GM12878 (cell line): ENCODE measurements around the gene KIN. TPM values are rescaled to one million over a fixed set of nuclear protein-coding genes. Genes with fewer than 3 reads are reported as not detected.
A peak's percentile ranks its signal among the peaks of the same experiment; 100 is the strongest.

Experiments used
- CHD1 ChIP-seq: IDR thresholded peaks from 2 replicates; pipeline ENCODE4 v1.6.1; 2012; ENCODE audit warnings: low read depth, low read length, improper control_type of control experiment
- GATAD2B ChIP-seq: fragments of 450-650 bp; conservative IDR thresholded peaks from 2 replicates; pipeline ENCODE4 v1.6.1; 2017; ENCODE audit warnings: low read depth, mild to moderate bottlenecking, moderate library complexity
- NFYA ChIP-seq: IDR thresholded peaks from 2 replicates; pipeline ENCODE4 v1.6.1; 2011; ENCODE audit warnings: low read depth, mild to moderate bottlenecking, low read length, improper control_type of control experiment, borderline replicate concordance
- PAX8 ChIP-seq: fragments of 450-650 bp; IDR thresholded peaks from 2 replicates; pipeline ENCODE4 v1.6.1; 2017; ENCODE audit warnings: mild to moderate bottlenecking, moderate library complexity
- SMAD1 ChIP-seq: fragments of 450-650 bp; IDR thresholded peaks from 2 replicates; pipeline ENCODE4 v1.6.1; 2018; ENCODE audit warnings: mild to moderate bottlenecking, low read depth; ENCODE audit not compliant: partially characterized antibody
- SPI1 ChIP-seq: IDR thresholded peaks from 2 replicates; pipeline ENCODE4 v1.6.1; 2011; ENCODE audit warnings: low read depth, mild to moderate bottlenecking, low read length, moderate library complexity, borderline replicate concordance; ENCODE audit not compliant: insufficient read depth
- SREBF1 ChIP-seq: IDR thresholded peaks from 2 replicates; pipeline ENCODE4 v1.6.1; 2012; ENCODE audit warnings: mild to moderate bottlenecking, low read length
- TBL1XR1 ChIP-seq: IDR thresholded peaks from 2 replicates; pipeline ENCODE4 v1.6.1; 2012; ENCODE audit warnings: low read depth, low read length, improper control_type of control experiment
- ZBED1 ChIP-seq: IDR thresholded peaks from 2 replicates; pipeline ENCODE4 v1.6.1; 2016; ENCODE audit warnings: borderline replicate concordance
- polyA plus RNA-seq, 11 experiments: library from polyadenylated mRNA; depleted of rRNA in 4 of 11; unstranded in 6 of 11; stranded (reverse) in 5 of 11; fragments of >200 nt; fragmentation: Nextera tagmentation in 4 of 11; fragmentation: Illumina TruSeq in 1 of 11; extraction: Ambion mirVana in 4 of 11; extraction: Trizol in 1 of 11; gene quantifications; 1 replicate in 1 of 11; 2 replicates in 10 of 11; pipeline versions ENCODE4 v1.2.1 to v1.2.3, GENCODE V29; 2011 to 2016; ENCODE audit warnings: inconsistent platforms in 2 of 11, missing spikeins in 2 of 11, low read depth in 1 of 11
- total RNA-seq, 4 experiments: library from RNA; depleted of rRNA in 3 of 4; stranded (reverse); fragments of >200 nt in 3 of 4; fragmentation: Illumina TruSeq in 1 of 4; extraction: Trizol in 1 of 4; gene quantifications; 2 replicates each; pipeline versions ENCODE4 v1.2.1 to v1.2.3, GENCODE V29; 2013 to 2021
- TF ChIP-seq, protein P1 (sequence below): fragments of 450-650 bp; IDR thresholded peaks from 2 replicates; pipeline ENCODE4 v1.6.1; 2016; ENCODE audit warnings: mild to moderate bottlenecking, moderate library complexity, borderline replicate concordance
- TF ChIP-seq, protein P2 (sequence below): fragments of 450-650 bp; IDR thresholded peaks from 2 replicates; pipeline ENCODE4 v1.6.1; 2017; ENCODE audit warnings: antibody characterized with exemption, mild to moderate bottlenecking, moderate library complexity
- TF ChIP-seq, protein P3 (sequence below): fragments of 150-350 bp; IDR thresholded peaks from 2 replicates; pipeline ENCODE4 v1.6.1; 2016; ENCODE audit warnings: low read depth, low read length
- TF ChIP-seq, protein P4 (sequence below): fragments of 450-650 bp; formaldehyde crosslinking; IDR thresholded peaks from 2 replicates; pipeline ENCODE4 v1.5.0; 2022; ENCODE audit warnings: mild to moderate bottlenecking, missing genetic modification characterization
- TF ChIP-seq, protein P5 (sequence below): fragments of 450-650 bp; conservative IDR thresholded peaks from 2 replicates; pipeline ENCODE4 v1.6.1; 2017; ENCODE audit warnings: mild to moderate bottlenecking, moderate library complexity

The KIN gene
- total and polyA plus RNA-seq, 10 of the 15 experiments (the other 5 are each of a cell fraction or from before 2014, with no cell fraction given), result 6.8 to 33.2 (median 11.3) TPM

DNA sequence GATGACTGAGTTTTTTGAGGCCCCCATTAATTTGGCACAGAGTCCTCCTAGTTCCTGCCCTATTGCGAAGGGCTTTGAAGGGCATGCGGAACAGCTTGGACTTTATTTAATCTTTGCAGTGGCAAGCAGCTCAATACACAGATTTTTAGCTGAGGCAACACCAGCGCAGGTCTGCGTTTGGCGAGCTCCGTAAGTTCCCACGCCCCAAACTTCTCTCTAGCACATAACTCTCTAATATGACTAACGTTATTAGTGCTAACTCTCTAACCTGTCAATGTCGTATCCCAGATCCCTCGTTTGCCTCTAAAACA is 30.1 kb upstream of the KIN start (continued):
- TF ChIP-seq, protein P1, sequence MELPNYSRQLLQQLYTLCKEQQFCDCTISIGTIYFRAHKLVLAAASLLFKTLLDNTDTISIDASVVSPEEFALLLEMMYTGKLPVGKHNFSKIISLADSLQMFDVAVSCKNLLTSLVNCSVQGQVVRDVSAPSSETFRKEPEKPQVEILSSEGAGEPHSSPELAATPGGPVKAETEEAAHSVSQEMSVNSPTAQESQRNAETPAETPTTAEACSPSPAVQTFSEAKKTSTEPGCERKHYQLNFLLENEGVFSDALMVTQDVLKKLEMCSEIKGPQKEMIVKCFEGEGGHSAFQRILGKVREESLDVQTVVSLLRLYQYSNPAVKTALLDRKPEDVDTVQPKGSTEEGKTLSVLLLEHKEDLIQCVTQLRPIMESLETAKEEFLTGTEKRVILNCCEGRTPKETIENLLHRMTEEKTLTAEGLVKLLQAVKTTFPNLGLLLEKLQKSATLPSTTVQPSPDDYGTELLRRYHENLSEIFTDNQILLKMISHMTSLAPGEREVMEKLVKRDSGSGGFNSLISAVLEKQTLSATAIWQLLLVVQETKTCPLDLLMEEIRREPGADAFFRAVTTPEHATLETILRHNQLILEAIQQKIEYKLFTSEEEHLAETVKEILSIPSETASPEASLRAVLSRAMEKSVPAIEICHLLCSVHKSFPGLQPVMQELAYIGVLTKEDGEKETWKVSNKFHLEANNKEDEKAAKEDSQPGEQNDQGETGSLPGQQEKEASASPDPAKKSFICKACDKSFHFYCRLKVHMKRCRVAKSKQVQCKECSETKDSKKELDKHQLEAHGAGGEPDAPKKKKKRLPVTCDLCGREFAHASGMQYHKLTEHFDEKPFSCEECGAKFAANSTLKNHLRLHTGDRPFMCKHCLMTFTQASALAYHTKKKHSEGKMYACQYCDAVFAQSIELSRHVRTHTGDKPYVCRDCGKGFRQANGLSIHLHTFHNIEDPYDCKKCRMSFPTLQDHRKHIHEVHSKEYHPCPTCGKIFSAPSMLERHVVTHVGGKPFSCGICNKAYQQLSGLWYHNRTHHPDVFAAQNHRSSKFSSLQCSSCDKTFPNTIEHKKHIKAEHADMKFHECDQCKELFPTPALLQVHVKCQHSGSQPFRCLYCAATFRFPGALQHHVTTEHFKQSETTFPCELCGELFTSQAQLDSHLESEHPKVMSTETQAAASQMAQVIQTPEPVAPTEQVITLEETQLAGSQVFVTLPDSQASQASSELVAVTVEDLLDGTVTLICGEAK, result 0 out of 2 replicates have a peak, but pooled peaks have one; percentile 43
- TF ChIP-seq CHD1, result no peak
- TF ChIP-seq, protein P2, sequence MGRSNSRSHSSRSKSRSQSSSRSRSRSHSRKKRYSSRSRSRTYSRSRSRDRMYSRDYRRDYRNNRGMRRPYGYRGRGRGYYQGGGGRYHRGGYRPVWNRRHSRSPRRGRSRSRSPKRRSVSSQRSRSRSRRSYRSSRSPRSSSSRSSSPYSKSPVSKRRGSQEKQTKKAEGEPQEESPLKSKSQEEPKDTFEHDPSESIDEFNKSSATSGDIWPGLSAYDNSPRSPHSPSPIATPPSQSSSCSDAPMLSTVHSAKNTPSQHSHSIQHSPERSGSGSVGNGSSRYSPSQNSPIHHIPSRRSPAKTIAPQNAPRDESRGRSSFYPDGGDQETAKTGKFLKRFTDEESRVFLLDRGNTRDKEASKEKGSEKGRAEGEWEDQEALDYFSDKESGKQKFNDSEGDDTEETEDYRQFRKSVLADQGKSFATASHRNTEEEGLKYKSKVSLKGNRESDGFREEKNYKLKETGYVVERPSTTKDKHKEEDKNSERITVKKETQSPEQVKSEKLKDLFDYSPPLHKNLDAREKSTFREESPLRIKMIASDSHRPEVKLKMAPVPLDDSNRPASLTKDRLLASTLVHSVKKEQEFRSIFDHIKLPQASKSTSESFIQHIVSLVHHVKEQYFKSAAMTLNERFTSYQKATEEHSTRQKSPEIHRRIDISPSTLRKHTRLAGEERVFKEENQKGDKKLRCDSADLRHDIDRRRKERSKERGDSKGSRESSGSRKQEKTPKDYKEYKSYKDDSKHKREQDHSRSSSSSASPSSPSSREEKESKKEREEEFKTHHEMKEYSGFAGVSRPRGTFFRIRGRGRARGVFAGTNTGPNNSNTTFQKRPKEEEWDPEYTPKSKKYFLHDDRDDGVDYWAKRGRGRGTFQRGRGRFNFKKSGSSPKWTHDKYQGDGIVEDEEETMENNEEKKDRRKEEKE, result no peak
- TF ChIP-seq TBL1XR1, result no peak
- TF ChIP-seq, protein P3, sequence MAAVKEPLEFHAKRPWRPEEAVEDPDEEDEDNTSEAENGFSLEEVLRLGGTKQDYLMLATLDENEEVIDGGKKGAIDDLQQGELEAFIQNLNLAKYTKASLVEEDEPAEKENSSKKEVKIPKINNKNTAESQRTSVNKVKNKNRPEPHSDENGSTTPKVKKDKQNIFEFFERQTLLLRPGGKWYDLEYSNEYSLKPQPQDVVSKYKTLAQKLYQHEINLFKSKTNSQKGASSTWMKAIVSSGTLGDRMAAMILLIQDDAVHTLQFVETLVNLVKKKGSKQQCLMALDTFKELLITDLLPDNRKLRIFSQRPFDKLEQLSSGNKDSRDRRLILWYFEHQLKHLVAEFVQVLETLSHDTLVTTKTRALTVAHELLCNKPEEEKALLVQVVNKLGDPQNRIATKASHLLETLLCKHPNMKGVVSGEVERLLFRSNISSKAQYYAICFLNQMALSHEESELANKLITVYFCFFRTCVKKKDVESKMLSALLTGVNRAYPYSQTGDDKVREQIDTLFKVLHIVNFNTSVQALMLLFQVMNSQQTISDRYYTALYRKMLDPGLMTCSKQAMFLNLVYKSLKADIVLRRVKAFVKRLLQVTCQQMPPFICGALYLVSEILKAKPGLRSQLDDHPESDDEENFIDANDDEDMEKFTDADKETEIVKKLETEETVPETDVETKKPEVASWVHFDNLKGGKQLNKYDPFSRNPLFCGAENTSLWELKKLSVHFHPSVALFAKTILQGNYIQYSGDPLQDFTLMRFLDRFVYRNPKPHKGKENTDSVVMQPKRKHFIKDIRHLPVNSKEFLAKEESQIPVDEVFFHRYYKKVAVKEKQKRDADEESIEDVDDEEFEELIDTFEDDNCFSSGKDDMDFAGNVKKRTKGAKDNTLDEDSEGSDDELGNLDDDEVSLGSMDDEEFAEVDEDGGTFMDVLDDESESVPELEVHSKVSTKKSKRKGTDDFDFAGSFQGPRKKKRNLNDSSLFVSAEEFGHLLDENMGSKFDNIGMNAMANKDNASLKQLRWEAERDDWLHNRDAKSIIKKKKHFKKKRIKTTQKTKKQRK, result no peak
- TF ChIP-seq SMAD1, result no peak
- TF ChIP-seq ZBED1, result no peak
- no peak for TF ChIP-seq SPI1
- no peak for TF ChIP-seq SREBF1
- TF ChIP-seq, protein P4, sequence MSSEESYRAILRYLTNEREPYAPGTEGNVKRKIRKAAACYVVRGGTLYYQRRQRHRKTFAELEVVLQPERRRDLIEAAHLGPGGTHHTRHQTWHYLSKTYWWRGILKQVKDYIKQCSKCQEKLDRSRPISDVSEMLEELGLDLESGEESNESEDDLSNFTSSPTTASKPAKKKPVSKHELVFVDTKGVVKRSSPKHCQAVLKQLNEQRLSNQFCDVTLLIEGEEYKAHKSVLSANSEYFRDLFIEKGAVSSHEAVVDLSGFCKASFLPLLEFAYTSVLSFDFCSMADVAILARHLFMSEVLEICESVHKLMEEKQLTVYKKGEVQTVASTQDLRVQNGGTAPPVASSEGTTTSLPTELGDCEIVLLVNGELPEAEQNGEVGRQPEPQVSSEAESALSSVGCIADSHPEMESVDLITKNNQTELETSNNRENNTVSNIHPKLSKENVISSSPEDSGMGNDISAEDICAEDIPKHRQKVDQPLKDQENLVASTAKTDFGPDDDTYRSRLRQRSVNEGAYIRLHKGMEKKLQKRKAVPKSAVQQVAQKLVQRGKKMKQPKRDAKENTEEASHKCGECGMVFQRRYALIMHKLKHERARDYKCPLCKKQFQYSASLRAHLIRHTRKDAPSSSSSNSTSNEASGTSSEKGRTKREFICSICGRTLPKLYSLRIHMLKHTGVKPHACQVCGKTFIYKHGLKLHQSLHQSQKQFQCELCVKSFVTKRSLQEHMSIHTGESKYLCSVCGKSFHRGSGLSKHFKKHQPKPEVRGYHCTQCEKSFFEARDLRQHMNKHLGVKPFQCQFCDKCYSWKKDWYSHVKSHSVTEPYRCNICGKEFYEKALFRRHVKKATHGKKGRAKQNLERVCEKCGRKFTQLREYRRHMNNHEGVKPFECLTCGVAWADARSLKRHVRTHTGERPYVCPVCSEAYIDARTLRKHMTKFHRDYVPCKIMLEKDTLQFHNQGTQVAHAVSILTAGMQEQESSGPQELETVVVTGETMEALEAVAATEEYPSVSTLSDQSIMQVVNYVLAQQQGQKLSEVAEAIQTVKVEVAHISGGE (CRISPR knock-in tag), result no peak
- TF ChIP-seq NFYA, result no peak
- TF ChIP-seq, protein P5, sequence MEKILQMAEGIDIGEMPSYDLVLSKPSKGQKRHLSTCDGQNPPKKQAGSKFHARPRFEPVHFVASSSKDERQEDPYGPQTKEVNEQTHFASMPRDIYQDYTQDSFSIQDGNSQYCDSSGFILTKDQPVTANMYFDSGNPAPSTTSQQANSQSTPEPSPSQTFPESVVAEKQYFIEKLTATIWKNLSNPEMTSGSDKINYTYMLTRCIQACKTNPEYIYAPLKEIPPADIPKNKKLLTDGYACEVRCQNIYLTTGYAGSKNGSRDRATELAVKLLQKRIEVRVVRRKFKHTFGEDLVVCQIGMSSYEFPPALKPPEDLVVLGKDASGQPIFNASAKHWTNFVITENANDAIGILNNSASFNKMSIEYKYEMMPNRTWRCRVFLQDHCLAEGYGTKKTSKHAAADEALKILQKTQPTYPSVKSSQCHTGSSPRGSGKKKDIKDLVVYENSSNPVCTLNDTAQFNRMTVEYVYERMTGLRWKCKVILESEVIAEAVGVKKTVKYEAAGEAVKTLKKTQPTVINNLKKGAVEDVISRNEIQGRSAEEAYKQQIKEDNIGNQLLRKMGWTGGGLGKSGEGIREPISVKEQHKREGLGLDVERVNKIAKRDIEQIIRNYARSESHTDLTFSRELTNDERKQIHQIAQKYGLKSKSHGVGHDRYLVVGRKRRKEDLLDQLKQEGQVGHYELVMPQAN, result no peak; the same call in 1 of the 2 replicates
- TF ChIP-seq PAX8, result no peak
- TF ChIP-seq GATAD2B, result no peak
